ENCODE results near the gene FCGR3A.

The FCGR3A gene

DNA sequence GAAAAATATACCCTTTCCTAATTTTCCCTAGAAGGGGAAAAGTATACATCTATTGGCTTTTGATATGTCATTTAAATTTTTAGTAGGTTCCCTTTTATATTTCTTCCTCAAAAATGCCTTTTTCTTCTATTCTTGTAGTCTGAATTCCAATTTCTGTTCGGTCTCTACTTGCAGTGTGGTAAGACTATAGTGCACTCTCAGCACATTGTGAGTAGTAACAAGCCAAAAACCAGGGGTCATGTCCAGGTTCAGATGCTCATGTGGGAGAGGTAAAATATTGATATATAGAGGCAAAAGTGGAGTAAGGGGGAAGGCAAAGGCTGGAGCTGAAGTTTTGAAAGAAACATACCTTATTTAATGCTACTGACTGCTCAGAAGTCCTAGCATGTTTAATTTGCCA is 48.4 kb downstream of the FCGR3A start:
- no peak for DNase-seq (ENCODE audit: low read depth)

DNA sequence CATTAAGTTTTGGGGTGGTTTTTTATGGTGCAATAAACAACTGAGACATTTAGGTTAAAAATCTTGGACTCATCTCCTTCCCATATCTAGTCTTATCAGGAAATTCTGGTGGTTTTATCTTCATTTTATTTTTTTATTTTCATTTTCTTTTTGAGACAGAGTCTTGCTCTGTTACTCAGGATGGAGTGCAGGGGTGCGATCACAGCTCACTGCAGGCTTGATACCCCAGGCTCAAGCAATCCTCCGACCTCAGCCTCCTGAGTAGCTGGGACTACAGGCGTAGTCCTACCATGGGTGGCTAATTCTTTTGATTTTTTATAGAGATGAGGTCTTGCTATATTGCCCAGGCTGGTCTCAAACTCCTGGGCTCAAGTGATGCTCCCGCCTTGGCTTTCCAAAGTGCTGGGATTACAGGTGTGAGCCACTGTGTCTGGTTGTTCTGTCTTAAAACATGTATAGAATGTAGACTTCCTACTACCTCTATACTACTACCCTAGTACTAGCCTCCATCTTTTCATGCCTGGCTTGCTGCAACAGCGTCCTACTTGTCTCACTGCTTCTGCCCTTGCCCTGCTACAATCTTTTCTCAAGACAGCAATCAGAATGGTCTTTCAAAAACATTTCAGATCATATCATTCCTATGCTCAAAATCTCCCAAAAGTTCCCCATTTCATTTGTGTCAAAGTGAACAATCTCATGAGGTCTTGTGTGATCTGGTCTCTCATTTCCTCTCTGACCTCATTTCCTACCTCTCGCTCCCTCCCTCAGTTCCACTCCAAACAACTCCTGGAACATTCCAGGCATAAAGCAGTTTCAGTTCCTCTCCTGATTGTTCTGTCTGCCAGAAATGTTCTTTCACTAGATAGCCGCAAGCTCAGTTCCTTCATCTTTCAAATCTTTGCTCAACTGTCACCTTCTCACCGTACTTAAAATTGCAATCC is 50.2 kb downstream of the FCGR3A start:
- no peak for DNase-seq (ENCODE audit: low read depth)

DNA sequence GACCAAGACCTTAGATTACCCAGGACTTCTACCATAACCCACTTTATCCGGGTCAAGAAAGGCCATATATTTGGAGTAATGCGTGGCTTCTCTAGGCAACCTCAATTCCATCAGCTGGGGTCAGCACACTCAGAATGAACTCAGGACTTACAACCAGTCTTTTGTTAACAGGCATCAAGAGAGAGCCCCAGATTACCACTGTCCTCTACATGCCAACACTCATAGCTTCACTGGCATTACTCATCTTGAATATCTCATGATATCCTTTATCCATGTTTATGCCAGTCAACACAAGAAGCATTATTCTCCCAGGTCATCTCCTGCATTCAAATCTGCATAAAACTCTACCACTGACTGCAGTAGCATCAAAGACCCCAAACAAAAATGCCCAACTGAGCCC is 51.0 kb downstream of the FCGR3A start:
- no peak for DNase-seq (ENCODE audit: low read depth)

DNA sequence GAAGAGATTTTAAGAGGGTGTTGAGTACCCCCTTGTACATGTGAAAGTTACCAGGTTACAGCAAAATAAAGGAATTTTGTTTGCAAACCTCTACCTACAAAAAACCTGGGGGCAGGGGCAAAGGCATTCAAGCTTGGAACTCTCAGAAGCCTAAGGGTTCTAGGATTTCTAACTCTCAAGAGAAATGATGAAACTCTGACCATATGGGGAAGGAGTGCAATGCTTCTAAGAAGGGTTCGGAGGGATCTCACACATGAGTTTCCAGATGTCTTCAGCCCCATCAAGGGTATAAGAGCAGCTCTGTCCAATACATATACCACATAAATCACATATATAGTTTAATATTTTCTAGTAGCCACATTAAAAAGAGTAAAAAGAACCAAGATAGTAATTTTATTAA is 51.7 kb downstream of the FCGR3A start:
- no peak for DNase-seq (ENCODE audit: low read depth)

DNA sequence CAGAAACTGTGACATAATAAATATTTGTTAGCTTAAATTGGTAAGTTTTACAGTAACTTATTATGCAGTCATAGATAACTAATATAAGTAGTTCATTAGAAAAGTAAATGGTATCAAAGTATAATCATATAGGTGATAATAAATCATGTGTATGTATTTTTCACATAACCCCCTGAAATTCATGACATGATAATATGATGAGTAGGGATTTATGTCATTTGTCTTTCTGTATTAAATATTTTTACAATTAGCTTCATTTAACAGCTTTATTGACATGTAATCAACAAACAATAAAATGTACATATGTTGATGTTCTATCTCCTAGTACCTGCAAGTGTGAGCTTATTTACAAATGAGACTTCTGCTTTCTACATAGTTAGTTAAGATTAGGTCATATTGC is 54.1 kb downstream of the FCGR3A start:
- no peak for DNase-seq (ENCODE audit: low read depth)

DNA sequence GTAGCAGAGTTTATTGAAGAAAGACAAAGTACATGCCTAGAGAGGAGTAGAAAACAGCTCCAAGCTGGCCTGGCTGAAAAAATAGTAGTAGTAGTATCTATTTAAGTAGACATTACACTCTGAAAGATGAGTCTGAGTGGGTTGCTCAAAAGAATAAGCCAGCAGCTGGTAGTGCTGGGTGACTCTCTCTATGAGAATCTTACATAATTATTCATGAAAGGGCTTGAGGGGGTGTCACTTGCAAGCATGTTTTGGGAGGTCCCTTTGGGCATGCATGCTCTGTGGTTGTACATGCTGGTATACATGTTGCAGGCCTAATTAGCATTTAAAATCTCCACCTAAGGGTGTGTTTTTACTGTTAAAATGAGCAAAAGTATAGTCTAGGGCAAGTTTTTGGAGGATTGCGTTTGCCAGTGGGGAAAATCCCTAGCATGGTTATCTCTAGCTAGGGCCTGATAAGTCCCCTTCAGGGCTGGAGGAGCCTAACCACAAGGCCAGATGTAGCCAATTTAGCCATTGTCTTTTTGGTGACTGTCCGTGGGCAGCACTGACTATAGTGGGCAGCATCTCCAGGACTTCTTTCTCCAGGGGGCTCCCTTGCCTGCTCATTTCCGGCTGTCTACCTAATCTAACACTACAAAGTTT is 55.4 kb downstream of the FCGR3A start:
- DNase-seq (ENCODE audit: low read depth) = no peak

DNA sequence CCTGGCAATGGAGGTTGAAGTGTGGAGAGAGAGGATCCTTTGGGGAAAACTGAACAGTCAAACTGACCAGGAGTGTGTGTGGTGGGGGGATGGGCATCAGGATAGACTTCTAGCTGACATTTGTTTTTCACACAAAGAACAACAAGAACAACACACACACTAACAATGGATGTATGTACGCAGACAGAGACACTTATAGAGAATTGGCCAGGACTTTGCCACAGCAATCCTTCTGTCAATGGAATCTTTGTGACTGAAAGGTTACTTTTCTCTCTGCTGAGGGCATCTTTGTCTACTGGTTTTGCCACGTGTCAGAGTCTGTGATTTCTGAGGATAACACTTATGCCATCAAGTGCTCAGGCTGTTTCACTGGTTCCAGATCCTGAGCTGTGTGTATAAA is 56.8 kb downstream of the FCGR3A start:
- DNase-seq (ENCODE audit: low read depth) = no peak

All from stimulated activated CD8-positive, alpha-beta memory T cell treated with anti-CD3 and anti-CD28 coated beads, Interleukin-15, amount 100 ng/mL, for 24 hours (primary cell).